SK-N-MC (cell line): ENCODE data around the gene ZP1.

ENCODE experiments used
- DNase-seq: peaks from one replicate; pipeline ENCODE4 v3.0.0-alpha.2; 2011; ENCODE audit warnings: low read depth, low spot score
- H3K27ac ChIP-seq: fragments of 200-600 bp; sonication (generic); 2 replicates; pipeline ENCODE4 v1.5.1; 2016; ENCODE audit warnings: mixed run types
- H3K36me3 ChIP-seq: fragments of 200-600 bp; sonication (generic); 2 replicates; pipeline ENCODE4 v1.6.1; 2017; ENCODE audit warnings: antibody characterized with exemption, low read length, mixed read lengths; ENCODE audit not compliant: insufficient read depth
- H3K4me3 ChIP-seq: fragments of 200-600 bp; sonication (generic); 2 replicates; pipeline ENCODE4 v1.5.1; 2016
- H3K9ac ChIP-seq: fragments of 200-600 bp; sonication (generic); 2 replicates; pipeline ENCODE4 v1.8.0; 2017; ENCODE audit warnings: mixed run types, mixed read lengths; ENCODE audit not compliant: insufficient read length
- H3K9me3 ChIP-seq: fragments of 200-600 bp; sonication (generic); 2 replicates; pipeline ENCODE4 v1.6.1; 2017; ENCODE audit warnings: low read depth, mild to moderate bottlenecking, antibody characterized with exemption, low read length, moderate library complexity, mixed read lengths
- EZH2 ChIP-seq: fragments of 200-600 bp; sonication (generic); IDR thresholded peaks from one replicate; pipeline ENCODE4 v1.6.1; 2017; ENCODE audit warnings: antibody characterized with exemption
- FOXP2 ChIP-seq: optimal IDR thresholded peaks from 2 replicates; pipeline ENCODE3; 2011; ENCODE audit warnings: mild to moderate bottlenecking, moderate library complexity; ENCODE audit not compliant: insufficient read depth; ENCODE audit errors: extremely low read length, control extremely low read depth
- POLR2AphosphoS5 ChIP-seq: IDR thresholded peaks from 2 replicates; pipeline ENCODE4 v1.6.1; 2012; ENCODE audit warnings: mild to moderate bottlenecking, low read depth, low read length, borderline replicate concordance

Gene ZP1

GRCh38 chr11:60872961-60873524, 5.7 kb downstream of the ZP1 start:
- no peak for DNase-seq
- Histone ChIP-seq H3K27ac (no peak overlapping the region), H3K9ac (no peak overlapping the region), H3K36me3 (no peaks in the 10 kb centered on the region), H3K4me3 (no peak overlapping the region), H3K9me3 (no peaks in the 10 kb centered on the region)
- TF ChIP-seq FOXP2: no peak
- TF ChIP-seq POLR2AphosphoS5: no peak
- no peak for TF ChIP-seq EZH2

- H3K9ac ChIP-seq: no peak overlapping the region
- no peak overlapping the region for H3K27ac ChIP-seq
- TF ChIP-seq POLR2AphosphoS5 (no peak), EZH2 (no peak), FOXP2 (no peak)
- no peak overlapping the region for H3K4me3 ChIP-seq
- no peaks in the 10 kb centered on the region for H3K9me3 ChIP-seq
- no peak for DNase-seq
- H3K36me3 ChIP-seq: no peaks in the 10 kb centered on the region
Measured at GRCh38 chr11:60873533-60873932, 6.2 kb downstream of the ZP1 start.

DNA sequence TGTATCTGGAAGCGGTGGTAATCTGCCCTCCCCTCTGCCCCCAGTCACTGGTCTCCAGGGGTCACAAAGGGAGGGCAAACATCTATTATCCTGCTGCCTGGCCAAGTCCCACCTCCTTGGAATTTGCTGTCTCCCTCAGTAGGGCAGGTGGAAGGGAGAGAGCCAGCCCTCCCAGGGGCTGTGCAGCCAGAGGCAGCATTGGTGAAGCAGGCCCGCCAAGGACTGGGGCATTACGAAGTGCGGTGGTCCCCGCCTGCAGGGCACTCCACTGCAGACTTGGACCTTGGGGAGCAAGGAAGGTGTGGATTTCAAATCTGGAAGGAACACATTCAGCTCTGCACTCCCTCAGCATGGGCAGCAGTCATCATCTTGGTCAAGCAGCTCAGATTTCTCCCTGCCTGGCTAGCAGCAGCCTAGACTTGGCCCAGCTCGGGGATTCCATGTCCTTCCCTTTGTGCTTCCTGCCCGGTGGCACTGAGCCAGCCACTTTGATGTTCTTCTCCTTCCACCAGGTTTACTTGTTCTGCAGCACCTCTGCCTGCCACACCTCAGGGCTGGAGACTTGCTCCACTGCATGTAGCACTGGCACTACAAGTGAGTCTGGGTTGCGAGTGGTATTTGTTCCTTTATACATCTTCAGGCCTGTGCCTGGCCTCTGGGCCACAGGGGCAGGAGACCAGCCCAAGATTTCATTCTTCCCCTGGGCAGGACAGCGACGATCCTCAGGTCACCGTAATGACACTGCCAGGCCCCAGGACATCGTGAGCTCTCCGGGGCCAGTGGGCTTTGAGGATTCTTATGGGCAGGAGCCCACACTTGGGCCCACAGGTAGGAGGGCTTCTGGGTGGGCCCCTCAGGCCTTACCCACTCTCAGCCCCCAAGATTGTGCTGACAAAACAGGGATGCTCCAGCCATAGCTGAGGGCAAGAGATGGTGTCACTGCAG, 7.4 kb downstream of the ZP1 start:
- no peaks in the 10 kb centered on the region for H3K36me3 ChIP-seq
- no peak overlapping the region for H3K9ac ChIP-seq
- TF ChIP-seq FOXP2: no peak
- no peak for TF ChIP-seq EZH2
- no peak for TF ChIP-seq POLR2AphosphoS5
- H3K27ac ChIP-seq: no peak overlapping the region
- no peak overlapping the region for H3K4me3 ChIP-seq
- DNase-seq: no peak
- H3K9me3 ChIP-seq: no peaks in the 10 kb centered on the region

- DNase-seq: no peak
- Histone ChIP-seq H3K9ac (no peak overlapping the region), H3K9me3 (no peaks in the 10 kb centered on the region), H3K4me3 (no peak overlapping the region), H3K36me3 (0 out of 2 replicates have a peak, but pooled peaks cover 8% of the 10 kb centered on the region), H3K27ac (no peak overlapping the region)
- TF ChIP-seq POLR2AphosphoS5 (no peak), FOXP2 (no peak), EZH2 (no peak)
Measured at GRCh38 chr11:60875366-60876167, 8.2 kb downstream of the ZP1 start.

- DNase-seq: no peak
- no peak overlapping the region for H3K4me3 ChIP-seq
- H3K36me3 ChIP-seq: 0 out of 2 replicates have a peak, but pooled peaks cover 13% of the 10 kb centered on the region
- TF ChIP-seq EZH2: no peak
- no peak overlapping the region for H3K27ac ChIP-seq
- no peak overlapping the region for H3K9ac ChIP-seq
- no peaks in the 10 kb centered on the region for H3K9me3 ChIP-seq
Measured at GRCh38 chr11:60876168-60876485, 8.8 kb downstream of the ZP1 start.

DNA sequence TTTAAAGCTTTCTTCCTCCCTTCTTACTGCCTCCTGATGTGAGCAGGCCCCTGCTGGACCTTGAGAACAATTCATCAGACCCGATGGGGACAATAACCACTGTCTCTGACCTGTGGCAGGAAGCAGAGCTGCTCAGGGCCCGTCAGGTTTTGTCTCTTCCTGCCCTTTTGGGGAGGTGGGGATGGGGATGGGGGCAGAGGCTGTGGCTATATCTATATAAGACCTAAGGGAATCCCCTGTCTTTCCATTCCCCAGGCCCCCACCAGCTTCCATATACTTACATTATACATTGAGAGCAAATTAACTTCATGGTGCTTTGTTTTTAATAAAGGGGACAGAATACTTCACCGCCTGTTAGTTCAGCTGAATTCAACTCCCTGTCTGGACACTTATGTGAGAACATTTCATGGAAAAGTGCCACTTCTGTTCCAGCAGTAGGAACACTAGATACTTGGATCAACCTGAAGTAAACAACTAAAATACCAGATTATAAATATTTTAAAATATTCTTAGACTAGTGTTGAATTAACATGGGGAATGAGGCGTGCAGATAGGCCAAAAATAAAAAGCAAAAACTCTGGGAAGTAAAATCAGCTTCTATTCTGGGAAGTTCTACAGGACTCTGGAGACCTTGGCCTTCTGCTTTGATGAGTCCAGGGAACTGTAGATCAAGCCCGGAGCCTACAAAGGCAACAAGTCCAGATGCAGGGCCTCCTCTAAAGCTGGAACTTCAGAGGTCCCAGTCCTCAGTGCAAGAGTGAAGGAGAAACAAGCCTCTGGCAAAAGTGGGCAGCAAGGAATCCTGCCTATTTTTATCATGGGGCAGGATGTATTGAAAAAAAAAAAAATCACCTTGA, 11.1 kb downstream of the ZP1 start:
- Histone ChIP-seq H3K27ac (no peak overlapping the region), H3K9ac (no peak overlapping the region), H3K36me3 (0 out of 2 replicates have a peak, but pooled peaks cover 13% of the 10 kb centered on the region), H3K9me3 (no peaks in the 10 kb centered on the region), H3K4me3 (no peak overlapping the region)
- TF ChIP-seq POLR2AphosphoS5: no peak
- no peak for TF ChIP-seq EZH2
- TF ChIP-seq FOXP2: no peak
- DNase-seq: no peak

DNA sequence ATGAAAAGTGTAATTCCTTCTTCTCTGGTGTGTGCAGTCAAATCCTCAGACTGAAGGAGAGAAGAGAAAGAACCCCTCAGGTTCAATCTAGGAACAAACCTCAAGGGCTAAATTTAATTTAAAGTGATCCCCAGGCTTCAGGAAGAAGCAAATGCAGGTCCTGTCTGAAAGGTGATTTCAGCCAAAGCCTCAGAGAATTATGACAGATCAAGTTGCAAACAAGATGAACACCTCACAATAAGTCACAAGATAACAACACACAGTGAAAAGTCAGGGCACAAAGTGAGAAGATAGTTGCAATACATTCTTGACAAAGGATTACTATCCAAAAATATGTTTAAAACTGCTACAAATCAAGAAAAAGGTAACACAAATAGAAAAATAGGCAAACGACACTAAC, 11.8 kb downstream of the ZP1 start:
- no peak overlapping the region for H3K4me3 ChIP-seq
- no peaks in the 10 kb centered on the region for H3K9me3 ChIP-seq
- no peak for DNase-seq
- TF ChIP-seq POLR2AphosphoS5: no peak
- no peak for TF ChIP-seq FOXP2
- TF ChIP-seq EZH2: no peak
- no peak overlapping the region for H3K9ac ChIP-seq
- no peak overlapping the region for H3K27ac ChIP-seq
- 0 out of 2 replicates have a peak, but pooled peaks cover 13% of the 10 kb centered on the region for H3K36me3 ChIP-seq
